ENCODE results near the gene ZNF557.
"Not testable (repeated sequence)": the region's sequence is repeated elsewhere in the genome, so short reads cannot be mapped to it uniquely, and the experiment has no call there.

The ZNF557 gene

GRCh38 chr19:7069042-7069903 is at the start of gene ZNF557:
Gene ZNF557, plus strand, starts transcription at chr19:7069703. Its CDS starts 5,372 bp downstream, at chr19:7075075.
- peak; percentile 98 for DNase-seq (ENCODE audit: low spot score)

GRCh38 chr19:7021331-7021730 is 48.2 kb upstream of the ZNF557 start, which contains the start of gene MBD3L2B:
Gene MBD3L2B, minus strand, starts transcription at chr19:7021431. Its CDS starts 34 bp downstream, at chr19:7021397.
- DNase-seq (ENCODE audit: low spot score), result not testable (repeated sequence)

GRCh38 chr19:7028790-7029189 is 40.7 kb upstream of the ZNF557 start:
- not testable (repeated sequence) for DNase-seq (ENCODE audit: low spot score)

GRCh38 chr19:7030278-7030677 is 39.2 kb upstream of the ZNF557 start, which contains the start of gene MBD3L5:
Gene MBD3L5, plus strand, starts transcription at chr19:7030578. Its CDS starts 34 bp downstream, at chr19:7030612.
- DNase-seq (ENCODE audit: low spot score), result not testable (repeated sequence)

GRCh38 chr19:7040079-7040478 is 29.4 kb upstream of the ZNF557 start, which contains the start of gene MBD3L4:
Gene MBD3L4, minus strand, starts transcription at chr19:7040179. Its CDS starts 35 bp downstream, at chr19:7040144.
- DNase-seq (ENCODE audit: low spot score), result not testable (repeated sequence)

GRCh38 chr19:7041563-7041962 is 27.9 kb upstream of the ZNF557 start:
- DNase-seq (ENCODE audit: low spot score), result not testable (repeated sequence)

GRCh38 chr19:7049021-7049420 is 20.5 kb upstream of the ZNF557 start, which contains the start of gene MBD3L2:
Gene MBD3L2, plus strand, starts transcription at chr19:7049321. Its CDS starts 53 bp downstream, at chr19:7049374.
- DNase-seq (ENCODE audit: low spot score), result not testable (repeated sequence)

- DNase-seq (ENCODE audit: low spot score), result not testable (repeated sequence)
Observed at GRCh38 chr19:7051421-7051820, 18.1 kb upstream of the ZNF557 start.

- DNase-seq (ENCODE audit: low spot score), result not testable (repeated sequence)
Observed at GRCh38 chr19:7052896-7053295, 16.6 kb upstream of the ZNF557 start.

GRCh38 chr19:7054635-7055368 is 14.7 kb upstream of the ZNF557 start:
- DNase-seq (ENCODE audit: low spot score), result not testable (repeated sequence)

GRCh38 chr19:7055679-7056078 is 13.8 kb upstream of the ZNF557 start:
- not testable (repeated sequence) for DNase-seq (ENCODE audit: low spot score)

GRCh38 chr19:7056371-7056770 is 13.1 kb upstream of the ZNF557 start:
- not testable (repeated sequence) for DNase-seq (ENCODE audit: low spot score)

- DNase-seq (ENCODE audit: low spot score), result not testable (repeated sequence)
Observed at GRCh38 chr19:7058576-7058975, 10.9 kb upstream of the ZNF557 start, which contains the start of gene MBD3L3. Gene MBD3L3, minus strand, starts transcription at chr19:7058676. Its CDS starts 71 bp downstream, at chr19:7058605.

- DNase-seq (ENCODE audit: low spot score), result not testable (repeated sequence)
Observed at GRCh38 chr19:7059977-7060376, 9.5 kb upstream of the ZNF557 start.

- DNase-seq (ENCODE audit: low spot score), result no peak
Observed at GRCh38 chr19:7063339-7063738, 6.2 kb upstream of the ZNF557 start.

GRCh38 chr19:7063764-7064418 is 5.6 kb upstream of the ZNF557 start:
- no peak for DNase-seq (ENCODE audit: low spot score)

GRCh38 chr19:7067122-7067521 is 2.4 kb upstream of the ZNF557 start:
- not testable (repeated sequence) for DNase-seq (ENCODE audit: low spot score)

GRCh38 chr19:7067716-7068115 is 1.8 kb upstream of the ZNF557 start:
- DNase-seq (ENCODE audit: low spot score), result no peak

- DNase-seq (ENCODE audit: low spot score), result no peak
Observed at GRCh38 chr19:7068599-7068998, 904 bp upstream of the ZNF557 start.

GRCh38 chr19:7069904-7070226 is 362 bp downstream of the ZNF557 start:
- no peak for DNase-seq (ENCODE audit: low spot score)

- DNase-seq (ENCODE audit: low spot score), result no peak
Observed at GRCh38 chr19:7072541-7072940, 3.0 kb downstream of the ZNF557 start.
